ENCODE results near the gene C17orf50. TPM values are rescaled to one million over a fixed set of nuclear protein-coding genes. Genes with fewer than 3 reads are reported as not detected.

Gene C17orf50
- total and polyA plus RNA-seq, 2 of the 13 experiments (the other 11 are each of a cell fraction or from before 2014, with no cell fraction given) = not detected

DNA sequence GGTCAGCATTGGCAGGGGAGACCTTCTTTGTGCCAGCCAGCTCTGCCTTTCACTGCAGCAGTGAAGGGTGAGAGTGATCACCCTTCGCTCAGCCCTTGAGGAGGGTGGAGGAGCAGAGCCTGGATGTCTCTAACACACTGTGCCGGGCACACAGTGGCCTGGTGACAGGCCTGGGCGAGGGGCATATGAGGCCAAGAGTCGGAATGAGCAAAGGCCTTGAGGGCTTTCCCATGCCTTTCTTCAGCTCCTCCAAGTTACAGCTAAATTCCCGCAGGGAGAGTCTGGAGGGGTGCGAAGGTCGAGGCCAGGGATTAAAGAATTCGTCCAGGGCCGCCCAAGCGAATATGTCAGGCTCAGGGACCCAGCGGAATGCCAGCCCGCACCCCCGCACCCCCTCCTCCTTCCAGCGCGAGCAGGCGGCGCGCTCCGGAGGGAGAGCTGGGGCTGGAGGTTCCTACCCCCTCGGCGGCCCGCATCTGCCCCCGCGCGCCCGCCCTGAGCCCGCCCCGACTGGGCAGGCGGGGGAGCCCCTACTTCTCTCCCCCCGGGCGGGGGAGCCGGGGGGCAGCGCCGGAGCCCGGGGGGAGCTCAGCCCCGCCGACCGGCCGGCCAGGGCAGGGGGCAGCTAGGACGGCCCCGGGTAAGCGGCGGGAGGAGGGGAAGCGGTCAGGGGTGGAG lies 29.3 kb upstream of the C17orf50 start, which contains the start of gene RASL10B (continued):
- TF ChIP-seq, protein P1, sequence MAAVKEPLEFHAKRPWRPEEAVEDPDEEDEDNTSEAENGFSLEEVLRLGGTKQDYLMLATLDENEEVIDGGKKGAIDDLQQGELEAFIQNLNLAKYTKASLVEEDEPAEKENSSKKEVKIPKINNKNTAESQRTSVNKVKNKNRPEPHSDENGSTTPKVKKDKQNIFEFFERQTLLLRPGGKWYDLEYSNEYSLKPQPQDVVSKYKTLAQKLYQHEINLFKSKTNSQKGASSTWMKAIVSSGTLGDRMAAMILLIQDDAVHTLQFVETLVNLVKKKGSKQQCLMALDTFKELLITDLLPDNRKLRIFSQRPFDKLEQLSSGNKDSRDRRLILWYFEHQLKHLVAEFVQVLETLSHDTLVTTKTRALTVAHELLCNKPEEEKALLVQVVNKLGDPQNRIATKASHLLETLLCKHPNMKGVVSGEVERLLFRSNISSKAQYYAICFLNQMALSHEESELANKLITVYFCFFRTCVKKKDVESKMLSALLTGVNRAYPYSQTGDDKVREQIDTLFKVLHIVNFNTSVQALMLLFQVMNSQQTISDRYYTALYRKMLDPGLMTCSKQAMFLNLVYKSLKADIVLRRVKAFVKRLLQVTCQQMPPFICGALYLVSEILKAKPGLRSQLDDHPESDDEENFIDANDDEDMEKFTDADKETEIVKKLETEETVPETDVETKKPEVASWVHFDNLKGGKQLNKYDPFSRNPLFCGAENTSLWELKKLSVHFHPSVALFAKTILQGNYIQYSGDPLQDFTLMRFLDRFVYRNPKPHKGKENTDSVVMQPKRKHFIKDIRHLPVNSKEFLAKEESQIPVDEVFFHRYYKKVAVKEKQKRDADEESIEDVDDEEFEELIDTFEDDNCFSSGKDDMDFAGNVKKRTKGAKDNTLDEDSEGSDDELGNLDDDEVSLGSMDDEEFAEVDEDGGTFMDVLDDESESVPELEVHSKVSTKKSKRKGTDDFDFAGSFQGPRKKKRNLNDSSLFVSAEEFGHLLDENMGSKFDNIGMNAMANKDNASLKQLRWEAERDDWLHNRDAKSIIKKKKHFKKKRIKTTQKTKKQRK (IDR thresholded peaks at IDR 0.05; ENCODE audit: low read length) = no peak
- TF ChIP-seq NFATC3 (CRISPR knock-in tag; IDR thresholded peaks at IDR 0.05) (no peak), FOXJ3 (CRISPR knock-in tag; IDR thresholded peaks at IDR 0.05; ENCODE audit: borderline replicate concordance) (no peak), ZNF891 (CRISPR knock-in tag; IDR thresholded peaks at IDR 0.05) (0 out of 2 replicates have a peak, but pooled peaks have one; percentile 52), FOXA1 (IDR thresholded peaks at IDR 0.05) (no peak), FOXA1 (CRISPR knock-in tag; IDR thresholded peaks at IDR 0.05) (no peak), PCBP2 (optimal IDR thresholded peaks at IDR 0.05; ENCODE audit: low read depth, low read length, poor library complexity, severe bottlenecking) (no peak), ZNF598 (CRISPR knock-in tag; IDR thresholded peaks at IDR 0.05; ENCODE audit: borderline replicate concordance) (no peak), KDM5B (CRISPR knock-in tag; IDR thresholded peaks at IDR 0.05; ENCODE audit: borderline replicate concordance) (no peak)
- TF ChIP-seq, protein P2, sequence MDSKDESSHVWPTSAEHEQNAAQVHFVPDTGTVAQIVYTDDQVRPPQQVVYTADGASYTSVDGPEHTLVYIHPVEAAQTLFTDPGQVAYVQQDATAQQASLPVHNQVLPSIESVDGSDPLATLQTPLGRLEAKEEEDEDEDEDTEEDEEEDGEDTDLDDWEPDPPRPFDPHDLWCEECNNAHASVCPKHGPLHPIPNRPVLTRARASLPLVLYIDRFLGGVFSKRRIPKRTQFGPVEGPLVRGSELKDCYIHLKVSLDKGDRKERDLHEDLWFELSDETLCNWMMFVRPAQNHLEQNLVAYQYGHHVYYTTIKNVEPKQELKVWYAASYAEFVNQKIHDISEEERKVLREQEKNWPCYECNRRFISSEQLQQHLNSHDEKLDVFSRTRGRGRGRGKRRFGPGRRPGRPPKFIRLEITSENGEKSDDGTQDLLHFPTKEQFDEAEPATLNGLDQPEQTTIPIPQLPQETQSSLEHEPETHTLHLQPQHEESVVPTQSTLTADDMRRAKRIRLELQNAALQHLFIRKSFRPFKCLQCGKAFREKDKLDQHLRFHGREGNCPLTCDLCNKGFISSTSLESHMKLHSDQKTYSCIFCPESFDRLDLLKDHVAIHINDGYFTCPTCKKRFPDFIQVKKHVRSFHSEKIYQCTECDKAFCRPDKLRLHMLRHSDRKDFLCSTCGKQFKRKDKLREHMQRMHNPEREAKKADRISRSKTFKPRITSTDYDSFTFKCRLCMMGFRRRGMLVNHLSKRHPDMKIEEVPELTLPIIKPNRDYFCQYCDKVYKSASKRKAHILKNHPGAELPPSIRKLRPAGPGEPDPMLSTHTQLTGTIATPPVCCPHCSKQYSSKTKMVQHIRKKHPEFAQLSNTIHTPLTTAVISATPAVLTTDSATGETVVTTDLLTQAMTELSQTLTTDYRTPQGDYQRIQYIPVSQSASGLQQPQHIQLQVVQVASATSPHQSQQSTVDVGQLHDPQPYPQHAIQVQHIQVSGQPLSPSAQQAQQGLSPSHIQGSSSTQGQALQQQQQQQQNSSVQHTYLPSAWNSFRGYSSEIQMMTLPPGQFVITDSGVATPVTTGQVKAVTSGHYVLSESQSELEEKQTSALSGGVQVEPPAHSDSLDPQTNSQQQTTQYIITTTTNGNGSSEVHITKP (CRISPR knock-in tag; IDR thresholded peaks at IDR 0.05; ENCODE audit: low read depth) = no peak
- TF ChIP-seq, protein P3, sequence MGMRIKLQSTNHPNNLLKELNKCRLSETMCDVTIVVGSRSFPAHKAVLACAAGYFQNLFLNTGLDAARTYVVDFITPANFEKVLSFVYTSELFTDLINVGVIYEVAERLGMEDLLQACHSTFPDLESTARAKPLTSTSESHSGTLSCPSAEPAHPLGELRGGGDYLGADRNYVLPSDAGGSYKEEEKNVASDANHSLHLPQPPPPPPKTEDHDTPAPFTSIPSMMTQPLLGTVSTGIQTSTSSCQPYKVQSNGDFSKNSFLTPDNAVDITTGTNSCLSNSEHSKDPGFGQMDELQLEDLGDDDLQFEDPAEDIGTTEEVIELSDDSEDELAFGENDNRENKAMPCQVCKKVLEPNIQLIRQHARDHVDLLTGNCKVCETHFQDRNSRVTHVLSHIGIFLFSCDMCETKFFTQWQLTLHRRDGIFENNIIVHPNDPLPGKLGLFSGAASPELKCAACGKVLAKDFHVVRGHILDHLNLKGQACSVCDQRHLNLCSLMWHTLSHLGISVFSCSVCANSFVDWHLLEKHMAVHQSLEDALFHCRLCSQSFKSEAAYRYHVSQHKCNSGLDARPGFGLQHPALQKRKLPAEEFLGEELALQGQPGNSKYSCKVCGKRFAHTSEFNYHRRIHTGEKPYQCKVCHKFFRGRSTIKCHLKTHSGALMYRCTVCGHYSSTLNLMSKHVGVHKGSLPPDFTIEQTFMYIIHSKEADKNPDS (CRISPR knock-in tag; IDR thresholded peaks at IDR 0.05) = no peak
- TF ChIP-seq, protein P4, sequence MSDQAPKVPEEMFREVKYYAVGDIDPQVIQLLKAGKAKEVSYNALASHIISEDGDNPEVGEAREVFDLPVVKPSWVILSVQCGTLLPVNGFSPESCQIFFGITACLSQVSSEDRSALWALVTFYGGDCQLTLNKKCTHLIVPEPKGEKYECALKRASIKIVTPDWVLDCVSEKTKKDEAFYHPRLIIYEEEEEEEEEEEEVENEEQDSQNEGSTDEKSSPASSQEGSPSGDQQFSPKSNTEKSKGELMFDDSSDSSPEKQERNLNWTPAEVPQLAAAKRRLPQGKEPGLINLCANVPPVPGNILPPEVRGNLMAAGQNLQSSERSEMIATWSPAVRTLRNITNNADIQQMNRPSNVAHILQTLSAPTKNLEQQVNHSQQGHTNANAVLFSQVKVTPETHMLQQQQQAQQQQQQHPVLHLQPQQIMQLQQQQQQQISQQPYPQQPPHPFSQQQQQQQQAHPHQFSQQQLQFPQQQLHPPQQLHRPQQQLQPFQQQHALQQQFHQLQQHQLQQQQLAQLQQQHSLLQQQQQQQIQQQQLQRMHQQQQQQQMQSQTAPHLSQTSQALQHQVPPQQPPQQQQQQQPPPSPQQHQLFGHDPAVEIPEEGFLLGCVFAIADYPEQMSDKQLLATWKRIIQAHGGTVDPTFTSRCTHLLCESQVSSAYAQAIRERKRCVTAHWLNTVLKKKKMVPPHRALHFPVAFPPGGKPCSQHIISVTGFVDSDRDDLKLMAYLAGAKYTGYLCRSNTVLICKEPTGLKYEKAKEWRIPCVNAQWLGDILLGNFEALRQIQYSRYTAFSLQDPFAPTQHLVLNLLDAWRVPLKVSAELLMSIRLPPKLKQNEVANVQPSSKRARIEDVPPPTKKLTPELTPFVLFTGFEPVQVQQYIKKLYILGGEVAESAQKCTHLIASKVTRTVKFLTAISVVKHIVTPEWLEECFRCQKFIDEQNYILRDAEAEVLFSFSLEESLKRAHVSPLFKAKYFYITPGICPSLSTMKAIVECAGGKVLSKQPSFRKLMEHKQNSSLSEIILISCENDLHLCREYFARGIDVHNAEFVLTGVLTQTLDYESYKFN (CRISPR knock-in tag; conservative IDR thresholded peaks at IDR 0.05) = peak; percentile 17; the same call in 1 of the 2 replicates
- TF ChIP-seq, protein P5, sequence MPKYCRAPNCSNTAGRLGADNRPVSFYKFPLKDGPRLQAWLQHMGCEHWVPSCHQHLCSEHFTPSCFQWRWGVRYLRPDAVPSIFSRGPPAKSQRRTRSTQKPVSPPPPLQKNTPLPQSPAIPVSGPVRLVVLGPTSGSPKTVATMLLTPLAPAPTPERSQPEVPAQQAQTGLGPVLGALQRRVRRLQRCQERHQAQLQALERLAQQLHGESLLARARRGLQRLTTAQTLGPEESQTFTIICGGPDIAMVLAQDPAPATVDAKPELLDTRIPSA (CRISPR knock-in tag; IDR thresholded peaks at IDR 0.05; ENCODE audit: borderline replicate concordance) = no peak
- TF ChIP-seq, protein P6, sequence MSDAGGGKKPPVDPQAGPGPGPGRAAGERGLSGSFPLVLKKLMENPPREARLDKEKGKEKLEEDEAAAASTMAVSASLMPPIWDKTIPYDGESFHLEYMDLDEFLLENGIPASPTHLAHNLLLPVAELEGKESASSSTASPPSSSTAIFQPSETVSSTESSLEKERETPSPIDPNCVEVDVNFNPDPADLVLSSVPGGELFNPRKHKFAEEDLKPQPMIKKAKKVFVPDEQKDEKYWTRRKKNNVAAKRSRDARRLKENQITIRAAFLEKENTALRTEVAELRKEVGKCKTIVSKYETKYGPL (CRISPR knock-in tag; IDR thresholded peaks at IDR 0.05) = no peak
